ENCODE results near the gene THSD7B. TPM values are rescaled to one million over a fixed set of nuclear protein-coding genes. Genes with fewer than 3 reads are reported as not detected.

Gene THSD7B
- total RNA-seq, 1 donor from 2014 or later: not detected

DNA sequence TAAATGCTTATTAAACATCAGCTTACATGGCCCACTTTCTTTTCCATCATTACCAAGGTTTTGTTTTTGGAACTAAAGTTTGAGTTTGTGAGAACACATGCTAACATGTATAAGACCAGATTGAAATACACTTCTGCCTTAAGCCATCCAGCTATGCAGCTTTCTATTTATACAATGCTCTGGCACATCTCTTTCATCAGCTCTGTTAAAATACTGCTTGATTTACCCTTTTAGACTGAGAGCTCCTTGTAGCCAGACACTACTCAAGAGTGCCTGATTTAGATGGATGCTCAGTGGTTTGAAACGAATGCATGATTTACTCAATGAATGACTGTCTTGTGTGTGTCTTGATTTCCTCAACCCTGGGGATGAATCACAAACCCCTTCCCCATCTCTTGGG lies 392.5 kb downstream of the THSD7B start:
- no peaks in the 10 kb centered on the region for H3K4me1 Mint-ChIP-seq (ENCODE audit: low read depth)
- no peaks in the 10 kb centered on the region for H3K27me3 Mint-ChIP-seq (ENCODE audit: insufficient read depth)
- no peaks in the 10 kb centered on the region for H3K36me3 Mint-ChIP-seq (ENCODE audit: low read depth)
- intact Hi-C loops (cut with micrococcal nuclease): no loop called here
- no peak overlapping the region for H3K27ac Mint-ChIP-seq
- no peak for DNase-seq (ENCODE audit: low spot score)
- no peaks in the 10 kb centered on the region for H3K9me3 Mint-ChIP-seq
- no peak overlapping the region for H3K4me3 Mint-ChIP-seq

DNA sequence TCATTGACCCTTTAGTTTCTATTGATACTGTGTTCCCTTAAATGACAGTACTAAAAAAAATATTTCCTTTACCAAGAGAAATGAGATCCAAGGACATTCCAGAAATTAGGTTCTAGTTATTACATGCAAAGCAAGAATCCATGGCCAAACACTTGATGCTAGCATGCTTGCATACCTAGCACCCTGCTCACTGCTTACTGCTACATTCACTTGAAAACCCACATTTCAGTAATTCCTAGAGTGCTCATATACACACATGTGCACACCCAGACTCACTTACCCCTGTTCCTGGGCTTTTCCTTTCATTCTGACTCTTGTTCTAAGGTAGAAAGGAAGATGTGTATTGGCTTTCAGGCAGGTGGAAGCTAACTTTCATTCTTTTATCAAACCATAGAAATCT lies 395.9 kb downstream of the THSD7B start:
- no peak overlapping the region for H3K27ac Mint-ChIP-seq
- no peak overlapping the region for H3K4me3 Mint-ChIP-seq
- intact Hi-C loops (cut with micrococcal nuclease): no loop called here
- H3K27me3 Mint-ChIP-seq (ENCODE audit: insufficient read depth): no peaks in the 10 kb centered on the region
- peaks cover 5% of the 10 kb centered on the region for H3K9me3 Mint-ChIP-seq
- DNase-seq (ENCODE audit: low spot score): no peak
- no peaks in the 10 kb centered on the region for H3K4me1 Mint-ChIP-seq (ENCODE audit: low read depth)
- H3K36me3 Mint-ChIP-seq (ENCODE audit: low read depth): no peaks in the 10 kb centered on the region

- no peaks in the 10 kb centered on the region for H3K4me1 Mint-ChIP-seq (ENCODE audit: low read depth)
- intact Hi-C loops (cut with micrococcal nuclease): no loop called here
- no peaks in the 10 kb centered on the region for H3K36me3 Mint-ChIP-seq (ENCODE audit: low read depth)
- H3K27me3 Mint-ChIP-seq (ENCODE audit: insufficient read depth): no peaks in the 10 kb centered on the region
- H3K4me3 Mint-ChIP-seq: no peak overlapping the region
- no peak overlapping the region for H3K27ac Mint-ChIP-seq
- H3K9me3 Mint-ChIP-seq: peaks cover 5% of the 10 kb centered on the region
- DNase-seq (ENCODE audit: low spot score): no peak
Measured at GRCh38 chr2:137165968-137166367, 400.6 kb downstream of the THSD7B start.

GRCh38 chr2:137167651-137168050 lies 402.3 kb downstream of the THSD7B start:
- intact Hi-C loops (cut with micrococcal nuclease): no loop called here
- Mint-ChIP-seq H3K9me3 (peaks cover 5% of the 10 kb centered on the region), H3K4me1 (ENCODE audit: low read depth) (no peaks in the 10 kb centered on the region), H3K4me3 (no peak overlapping the region), H3K27me3 (ENCODE audit: insufficient read depth) (no peaks in the 10 kb centered on the region), H3K36me3 (ENCODE audit: low read depth) (no peaks in the 10 kb centered on the region), H3K27ac (no peak overlapping the region)
- DNase-seq (ENCODE audit: low spot score): no peak

DNA sequence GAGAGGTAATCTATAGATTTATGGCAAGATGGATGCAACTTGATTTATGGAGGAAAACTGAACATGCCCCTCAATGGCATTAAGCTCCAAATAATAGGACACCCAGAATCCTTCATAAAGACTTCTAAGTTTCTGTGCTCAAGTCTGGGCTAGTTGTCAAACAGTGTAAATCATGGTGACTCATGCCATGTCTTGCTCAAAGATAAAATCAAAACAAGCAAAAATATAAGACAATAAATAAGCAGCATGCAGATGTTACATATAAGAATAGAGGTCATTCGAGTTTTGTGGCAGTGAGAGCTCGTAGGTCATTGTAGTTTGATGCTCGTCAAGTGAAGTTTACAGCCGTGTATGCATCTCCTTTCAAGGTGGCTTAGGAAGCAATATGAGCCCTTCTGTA lies 403.2 kb downstream of the THSD7B start:
- H3K36me3 Mint-ChIP-seq (ENCODE audit: low read depth): no peaks in the 10 kb centered on the region
- no peak for DNase-seq (ENCODE audit: low spot score)
- no peak overlapping the region for H3K4me3 Mint-ChIP-seq
- H3K27me3 Mint-ChIP-seq (ENCODE audit: insufficient read depth): no peaks in the 10 kb centered on the region
- intact Hi-C loops (cut with micrococcal nuclease): no loop called here
- H3K4me1 Mint-ChIP-seq (ENCODE audit: low read depth): no peaks in the 10 kb centered on the region
- no peak overlapping the region for H3K27ac Mint-ChIP-seq
- H3K9me3 Mint-ChIP-seq: no peaks in the 10 kb centered on the region

DNA sequence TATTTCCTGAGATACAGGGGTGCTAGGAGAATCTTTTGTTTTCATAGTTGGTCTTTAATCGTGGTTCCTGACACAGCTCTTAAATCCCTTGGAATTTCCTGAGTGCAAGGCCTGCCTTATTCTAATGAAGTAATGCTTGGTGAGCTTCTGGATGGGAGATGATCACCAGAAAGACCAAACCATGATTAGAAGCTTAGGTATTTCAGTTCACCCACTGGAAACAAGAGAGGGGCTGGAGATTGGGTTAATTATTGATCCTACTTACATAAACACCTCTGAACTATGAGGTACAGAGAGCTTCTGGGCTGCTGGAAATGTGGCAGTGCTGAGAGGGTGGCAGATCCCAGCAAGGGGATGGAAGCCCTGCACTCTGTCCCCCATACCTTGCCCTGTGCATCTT lies 406.8 kb downstream of the THSD7B start:
- Mint-ChIP-seq H3K36me3 (ENCODE audit: low read depth) (no peaks in the 10 kb centered on the region), H3K27ac (no peak overlapping the region), H3K4me1 (ENCODE audit: low read depth) (no peaks in the 10 kb centered on the region), H3K4me3 (no peak overlapping the region), H3K9me3 (no peaks in the 10 kb centered on the region), H3K27me3 (ENCODE audit: insufficient read depth) (no peaks in the 10 kb centered on the region)
- intact Hi-C loops (cut with micrococcal nuclease): no loop called here
- no peak for DNase-seq (ENCODE audit: low spot score)

- H3K4me1 Mint-ChIP-seq (ENCODE audit: low read depth): no peaks in the 10 kb centered on the region
- no peaks in the 10 kb centered on the region for H3K27me3 Mint-ChIP-seq (ENCODE audit: insufficient read depth)
- intact Hi-C loops (cut with micrococcal nuclease): no loop called here
- no peaks in the 10 kb centered on the region for H3K9me3 Mint-ChIP-seq
- no peaks in the 10 kb centered on the region for H3K36me3 Mint-ChIP-seq (ENCODE audit: low read depth)
- no peak for DNase-seq (ENCODE audit: low spot score)
- H3K4me3 Mint-ChIP-seq: no peak overlapping the region
- H3K27ac Mint-ChIP-seq: no peak overlapping the region
Measured at GRCh38 chr2:137173463-137173862, 408.1 kb downstream of the THSD7B start.

- Mint-ChIP-seq H3K4me3 (no peak overlapping the region), H3K9me3 (no peaks in the 10 kb centered on the region), H3K4me1 (ENCODE audit: low read depth) (no peaks in the 10 kb centered on the region), H3K27ac (no peak overlapping the region), H3K36me3 (ENCODE audit: low read depth) (no peaks in the 10 kb centered on the region), H3K27me3 (ENCODE audit: insufficient read depth) (no peaks in the 10 kb centered on the region)
- DNase-seq (ENCODE audit: low spot score): no peak
- intact Hi-C loops (cut with micrococcal nuclease): no loop called here
Measured at GRCh38 chr2:137175246-137175645, 409.9 kb downstream of the THSD7B start.

DNA sequence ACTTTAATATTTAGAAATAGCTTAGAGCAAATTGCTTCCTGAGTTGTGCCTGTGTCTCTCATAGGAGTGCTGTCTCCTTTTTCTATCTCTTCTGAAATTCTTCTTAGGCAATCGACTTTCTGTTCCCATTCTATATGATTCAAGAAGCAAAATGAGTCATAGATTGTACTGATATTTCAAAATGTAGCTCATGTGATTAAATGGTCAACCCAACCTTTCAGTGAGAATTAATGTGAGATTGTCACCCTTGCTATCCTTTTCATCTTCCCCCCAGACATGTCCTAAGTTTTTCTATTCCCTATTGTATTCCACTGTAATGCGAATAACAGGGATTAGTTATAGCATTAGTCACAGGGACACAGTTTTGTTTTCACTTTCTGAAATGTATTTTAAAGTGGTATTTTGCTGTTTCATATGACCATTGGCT lies 413.6 kb downstream of the THSD7B start:
- no peak overlapping the region for H3K27ac Mint-ChIP-seq
- no peaks in the 10 kb centered on the region for H3K9me3 Mint-ChIP-seq
- intact Hi-C loops (cut with micrococcal nuclease): no loop called here
- H3K4me3 Mint-ChIP-seq: no peak overlapping the region
- H3K36me3 Mint-ChIP-seq (ENCODE audit: low read depth): no peaks in the 10 kb centered on the region
- no peaks in the 10 kb centered on the region for H3K27me3 Mint-ChIP-seq (ENCODE audit: insufficient read depth)
- DNase-seq (ENCODE audit: low spot score): no peak
- H3K4me1 Mint-ChIP-seq (ENCODE audit: low read depth): no peaks in the 10 kb centered on the region

- Mint-ChIP-seq H3K4me1 (ENCODE audit: low read depth) (no peaks in the 10 kb centered on the region), H3K27ac (no peak overlapping the region), H3K36me3 (ENCODE audit: low read depth) (no peaks in the 10 kb centered on the region), H3K9me3 (no peaks in the 10 kb centered on the region), H3K27me3 (ENCODE audit: insufficient read depth) (no peaks in the 10 kb centered on the region), H3K4me3 (no peak overlapping the region)
- DNase-seq (ENCODE audit: low spot score): no peak
- intact Hi-C loops (cut with micrococcal nuclease): no loop called here
Measured at GRCh38 chr2:137179542-137179941, 414.2 kb downstream of the THSD7B start.

DNA sequence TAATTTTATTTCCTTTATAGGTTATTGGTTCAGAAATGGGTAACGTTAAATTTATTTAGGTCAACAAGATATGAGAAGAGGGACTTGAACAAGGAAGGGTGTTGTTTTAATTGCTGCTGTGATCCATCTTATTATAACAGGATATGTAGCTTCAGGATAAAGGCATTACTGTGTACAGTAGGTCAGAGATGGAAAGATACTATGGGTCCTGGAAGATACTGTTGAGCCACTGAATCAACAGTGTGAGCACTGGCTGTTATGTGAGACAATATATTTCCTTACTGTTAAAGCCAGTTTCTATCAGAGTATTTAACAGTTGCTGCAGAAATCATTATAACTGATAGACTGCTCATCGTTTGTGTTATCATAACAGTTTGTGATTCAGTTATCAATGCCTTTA lies 414.7 kb downstream of the THSD7B start:
- Mint-ChIP-seq H3K4me1 (ENCODE audit: low read depth) (no peaks in the 10 kb centered on the region), H3K27ac (no peak overlapping the region), H3K36me3 (ENCODE audit: low read depth) (no peaks in the 10 kb centered on the region), H3K4me3 (no peak overlapping the region), H3K27me3 (ENCODE audit: insufficient read depth) (no peaks in the 10 kb centered on the region), H3K9me3 (no peaks in the 10 kb centered on the region)
- intact Hi-C loops (cut with micrococcal nuclease): no loop called here
- DNase-seq (ENCODE audit: low spot score): no peak

DNA sequence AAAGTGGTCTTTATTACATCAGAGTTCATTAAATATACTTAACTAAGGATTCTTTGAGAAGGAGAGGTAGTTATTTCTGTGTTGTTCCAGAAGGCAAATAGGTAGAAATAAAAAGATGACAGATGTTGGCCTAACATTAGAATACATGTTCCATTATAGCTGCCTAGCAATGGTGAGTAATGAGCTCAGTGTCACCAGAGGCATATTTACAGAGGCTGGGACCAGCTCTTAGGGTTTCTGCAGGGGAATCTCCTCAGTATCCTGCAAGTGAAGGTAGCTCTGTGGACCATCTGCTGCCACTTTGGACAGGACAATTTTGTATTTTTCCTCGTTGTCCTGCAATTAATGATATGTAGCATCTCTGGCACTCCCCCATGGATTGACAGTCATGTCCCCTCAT lies 416.0 kb downstream of the THSD7B start:
- no peak for DNase-seq (ENCODE audit: low spot score)
- Mint-ChIP-seq H3K4me3 (no peak overlapping the region), H3K4me1 (ENCODE audit: low read depth) (no peaks in the 10 kb centered on the region), H3K27ac (no peak overlapping the region), H3K9me3 (peaks cover 3% of the 10 kb centered on the region), H3K36me3 (ENCODE audit: low read depth) (no peaks in the 10 kb centered on the region), H3K27me3 (ENCODE audit: insufficient read depth) (no peaks in the 10 kb centered on the region)
- intact Hi-C loops (cut with micrococcal nuclease): no loop called here

DNA sequence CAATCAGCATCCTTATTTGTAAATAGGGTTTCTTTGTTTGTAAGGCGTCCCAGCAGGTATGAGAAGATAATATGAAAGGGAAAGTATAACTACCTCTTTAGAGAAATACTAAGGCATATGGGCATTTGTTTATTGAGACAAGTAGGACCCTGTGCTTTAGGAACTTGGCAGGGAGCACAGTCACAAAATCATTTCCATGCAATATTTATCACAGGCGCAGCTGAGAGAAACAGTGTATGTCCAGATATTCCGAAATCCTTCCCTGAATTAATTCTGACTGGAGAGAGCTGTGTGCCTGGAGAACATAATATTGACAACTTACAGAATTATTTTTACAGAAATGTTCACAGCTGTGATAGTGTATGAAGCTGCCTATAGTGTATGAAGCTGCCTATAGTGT lies 416.7 kb downstream of the THSD7B start:
- Mint-ChIP-seq H3K4me3 (no peak overlapping the region), H3K4me1 (ENCODE audit: low read depth) (no peaks in the 10 kb centered on the region), H3K27ac (no peak overlapping the region), H3K36me3 (ENCODE audit: low read depth) (no peaks in the 10 kb centered on the region), H3K9me3 (peaks cover 3% of the 10 kb centered on the region), H3K27me3 (ENCODE audit: insufficient read depth) (no peaks in the 10 kb centered on the region)
- intact Hi-C loops (cut with micrococcal nuclease): no loop called here
- DNase-seq (ENCODE audit: low spot score): no peak

DNA sequence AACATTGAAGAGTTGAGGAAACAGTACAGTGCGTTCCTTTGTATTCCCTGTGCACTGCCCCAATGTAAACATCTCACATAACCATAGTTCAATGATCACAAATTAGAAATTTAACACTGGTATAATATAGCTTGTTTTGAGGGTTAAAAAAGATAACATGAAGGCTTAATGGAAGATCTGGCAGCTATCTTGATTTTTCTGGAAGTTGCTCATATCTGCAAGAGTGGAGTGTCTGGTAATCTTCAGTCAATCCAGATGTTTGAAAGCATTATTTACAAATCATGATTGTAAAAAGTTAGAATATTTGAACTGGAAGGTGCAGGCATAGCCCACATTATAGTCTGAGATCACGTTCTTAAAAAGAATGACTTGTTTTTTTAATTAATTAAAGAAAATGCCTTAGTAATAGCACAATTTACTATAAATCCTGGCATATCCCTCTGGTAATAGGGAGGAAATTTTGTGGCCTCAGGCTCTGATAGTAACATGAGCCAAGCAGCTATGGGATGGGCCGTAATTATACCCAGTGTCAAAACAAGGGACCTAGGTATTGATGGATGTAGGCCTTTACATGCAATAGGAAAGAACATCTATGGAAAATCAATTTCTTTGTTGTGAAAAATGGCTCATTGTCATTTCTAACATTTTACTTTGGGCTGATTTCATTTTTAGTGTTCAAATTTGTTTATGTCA lies 418.0 kb downstream of the THSD7B start:
- Mint-ChIP-seq H3K9me3 (peaks cover 3% of the 10 kb centered on the region), H3K4me3 (no peak overlapping the region), H3K4me1 (ENCODE audit: low read depth) (no peaks in the 10 kb centered on the region), H3K27me3 (ENCODE audit: insufficient read depth) (no peaks in the 10 kb centered on the region), H3K27ac (no peak overlapping the region), H3K36me3 (ENCODE audit: low read depth) (no peaks in the 10 kb centered on the region)
- intact Hi-C loops (cut with micrococcal nuclease): no loop called here
- no peak for DNase-seq (ENCODE audit: low spot score)

All from activated T-helper 1 cell treated with anti-CD3 and anti-CD28 coated beads, Interleukin-12 subunit alpha, Interleukin-12 subunit beta, Interleukin-2, Interleukin-4 antibody, amounts not matched to agents 30 ng/mL and 10 ng/mL and 1 ng/mL, durations not matched to agents 14 hours and 24 hours and 36 hours (primary cell).